HCT116 (cell line): ENCODE data around the gene POU2F3.

Experiments
- ATF3 ChIP-seq: IDR thresholded peaks from 2 replicates; pipeline ENCODE4 v1.6.1; 2012
- CBX3 ChIP-seq: IDR thresholded peaks from 2 replicates; pipeline ENCODE4 v1.6.1; 2012; ENCODE audit warnings: low read depth
- CTCF ChIP-seq, 3 experiments: fragments of 200-600 bp in 1 of 3; sonication (generic) in 1 of 3; IDR thresholded peaks in 2 of 3; conservative IDR thresholded peaks in 1 of 3; 2 replicates each; pipeline ENCODE4 v1.5.1; 2012 to 2017; ENCODE audit warnings: low read depth in 2 of 3, low read length in 2 of 3, antibody characterized with exemption in 1 of 3, borderline replicate concordance in 1 of 3, control low read depth in 1 of 3, mild to moderate bottlenecking in 1 of 3, mixed read lengths in 1 of 3, mixed run types in 1 of 3, moderate library complexity in 1 of 3; ENCODE audit not compliant: insufficient read depth in 1 of 3
- ELF1 ChIP-seq: IDR thresholded peaks from 2 replicates; pipeline ENCODE4 v1.6.1; 2012; ENCODE audit warnings: low read depth, borderline replicate concordance
- EZH2 ChIP-seq: fragments of 200-600 bp; sonication (generic); IDR thresholded peaks from 2 replicates; pipeline ENCODE4 v1.6.1; 2017; ENCODE audit warnings: antibody characterized with exemption, mixed run types
- JUND ChIP-seq: IDR thresholded peaks from 2 replicates; pipeline ENCODE4 v1.6.1; 2012
- POLR2A ChIP-seq: IDR thresholded peaks from 2 replicates; pipeline ENCODE4 v1.7.0; 2011; ENCODE audit warnings: borderline replicate concordance; ENCODE audit not compliant: insufficient read depth, insufficient read length; ENCODE audit errors: extremely low read depth
- RAD21 ChIP-seq: IDR thresholded peaks from 2 replicates; pipeline ENCODE4 v1.6.1; 2012; ENCODE audit warnings: low read depth, mild to moderate bottlenecking
- SRF ChIP-seq: IDR thresholded peaks from 2 replicates; pipeline ENCODE4 v1.6.1; 2012; ENCODE audit warnings: low read depth

- TF ChIP-seq CTCF (IDR thresholded peaks at IDR 0.05 in 2 of 3, conservative IDR thresholded peaks at IDR 0.05 in 1 of 3; ENCODE audit: borderline replicate concordance in 1 of 3, insufficient read depth in 1 of 3, low read depth in 2 of 3, low read length in 2 of 3) (no peak), JUND (no peak), CBX3 (no peak), RAD21 (no peak), POLR2A (no peak), ELF1 (no peak), EZH2 (no peak), SRF (no peak), ATF3 (no peak)
Measured at GRCh38 chr11:120271672-120272071, 31.7 kb downstream of the POU2F3 start.
